H1 (cell line): Measurements from ENCODE around the gene AURKB. TPM values are rescaled to one million over a fixed set of nuclear protein-coding genes. Genes with fewer than 3 reads are reported as not detected.

Experiments
- BRCA1 ChIP-seq: IDR thresholded peaks from 2 replicates; pipeline ENCODE4 v1.6.1; 2012; ENCODE audit warnings: low read depth, low read length, improper control_type of control experiment
- CHD2 ChIP-seq: IDR thresholded peaks from 2 replicates; pipeline ENCODE4 v1.6.1; 2012; ENCODE audit warnings: low read length, improper control_type of control experiment
- HDAC2 ChIP-seq, 2 experiments: fragments of 300-600 bp in 1 of 2; sonication (generic) in 1 of 2; IDR thresholded peaks; 2 replicates each; pipeline ENCODE4 v1.6.1; 2011 to 2012; ENCODE audit warnings: low read depth in 2 of 2, low read length in 2 of 2, mild to moderate bottlenecking in 2 of 2, moderate library complexity in 2 of 2, borderline replicate concordance in 1 of 2, inconsistent platforms in 1 of 2
- RAD21 ChIP-seq, 2 experiments: IDR thresholded peaks in 1 of 2; conservative IDR thresholded peaks in 1 of 2; 2 replicates each; pipeline ENCODE4 v1.6.1; 2011; ENCODE audit warnings: low read depth in 2 of 2, low read length in 2 of 2, improper control_type of control experiment in 1 of 2, inconsistent platforms in 1 of 2, mild to moderate bottlenecking in 1 of 2, moderate library complexity in 1 of 2
- RFX5 ChIP-seq: IDR thresholded peaks from 2 replicates; pipeline ENCODE4 v1.6.1; 2011; ENCODE audit warnings: low read depth, low read length, improper control_type of control experiment, borderline replicate concordance
- SIN3A ChIP-seq, 2 experiments: IDR thresholded peaks in 1 of 2; conservative IDR thresholded peaks in 1 of 2; 2 replicates each; pipeline ENCODE4 v1.6.1; 2011 to 2012; ENCODE audit warnings: low read length in 2 of 2, improper control_type of control experiment in 1 of 2, low read depth in 1 of 2, mild to moderate bottlenecking in 1 of 2
- SIX5 ChIP-seq: IDR thresholded peaks from 2 replicates; pipeline ENCODE4 v1.6.1; 2011; ENCODE audit warnings: mild to moderate bottlenecking, low read depth, low read length
- SP1 ChIP-seq: IDR thresholded peaks from 2 replicates; pipeline ENCODE4 v1.6.1; 2011; ENCODE audit warnings: low read depth, low read length
- USF2 ChIP-seq: IDR thresholded peaks from 2 replicates; pipeline ENCODE4 v1.6.1; 2011; ENCODE audit warnings: low read length, improper control_type of control experiment
- polyA plus RNA-seq, 7 experiments: library from polyadenylated mRNA; depleted of rRNA in 3 of 7; stranded (reverse) in 5 of 7; unstranded in 2 of 7; fragments of >200 nt in 5 of 7; fragments of 200-250 nt in 2 of 7; gene quantifications; 1 replicate in 5 of 7; 2 replicates in 1 of 7; 4 replicates in 1 of 7; pipeline versions ENCODE4 v1.2.1 to v1.2.3, GENCODE V29; 2011 to 2013; ENCODE audit warnings: missing spikeins in 2 of 7, mixed read lengths in 2 of 7
- total RNA-seq: library from RNA; stranded (reverse); fragmentation: NEBNext Ultra II Directional; extraction: Animal tissue kit (Norgen Biotek cat#: 25700); gene quantifications from 2 replicates; pipeline ENCODE4 v1.2.1, GENCODE V29; 2021
- TF ChIP-seq, protein P1 (sequence below): fragments of 300-600 bp; sonication (generic); IDR thresholded peaks from 2 replicates; pipeline ENCODE4 v1.7.1; 2012; ENCODE audit warnings: low read length, moderate library complexity, mild to moderate bottlenecking, inconsistent platforms; ENCODE audit not compliant: insufficient replicate concordance

Gene AURKB
- total and polyA plus RNA-seq, 2 of the 8 experiments (the other 6 are each of a cell fraction or from before 2014, with no cell fraction given), result 102 to 160 TPM

GRCh38 chr17:8173871-8174322 is 36.5 kb downstream of the AURKB start (continued):
- TF ChIP-seq, protein P1, sequence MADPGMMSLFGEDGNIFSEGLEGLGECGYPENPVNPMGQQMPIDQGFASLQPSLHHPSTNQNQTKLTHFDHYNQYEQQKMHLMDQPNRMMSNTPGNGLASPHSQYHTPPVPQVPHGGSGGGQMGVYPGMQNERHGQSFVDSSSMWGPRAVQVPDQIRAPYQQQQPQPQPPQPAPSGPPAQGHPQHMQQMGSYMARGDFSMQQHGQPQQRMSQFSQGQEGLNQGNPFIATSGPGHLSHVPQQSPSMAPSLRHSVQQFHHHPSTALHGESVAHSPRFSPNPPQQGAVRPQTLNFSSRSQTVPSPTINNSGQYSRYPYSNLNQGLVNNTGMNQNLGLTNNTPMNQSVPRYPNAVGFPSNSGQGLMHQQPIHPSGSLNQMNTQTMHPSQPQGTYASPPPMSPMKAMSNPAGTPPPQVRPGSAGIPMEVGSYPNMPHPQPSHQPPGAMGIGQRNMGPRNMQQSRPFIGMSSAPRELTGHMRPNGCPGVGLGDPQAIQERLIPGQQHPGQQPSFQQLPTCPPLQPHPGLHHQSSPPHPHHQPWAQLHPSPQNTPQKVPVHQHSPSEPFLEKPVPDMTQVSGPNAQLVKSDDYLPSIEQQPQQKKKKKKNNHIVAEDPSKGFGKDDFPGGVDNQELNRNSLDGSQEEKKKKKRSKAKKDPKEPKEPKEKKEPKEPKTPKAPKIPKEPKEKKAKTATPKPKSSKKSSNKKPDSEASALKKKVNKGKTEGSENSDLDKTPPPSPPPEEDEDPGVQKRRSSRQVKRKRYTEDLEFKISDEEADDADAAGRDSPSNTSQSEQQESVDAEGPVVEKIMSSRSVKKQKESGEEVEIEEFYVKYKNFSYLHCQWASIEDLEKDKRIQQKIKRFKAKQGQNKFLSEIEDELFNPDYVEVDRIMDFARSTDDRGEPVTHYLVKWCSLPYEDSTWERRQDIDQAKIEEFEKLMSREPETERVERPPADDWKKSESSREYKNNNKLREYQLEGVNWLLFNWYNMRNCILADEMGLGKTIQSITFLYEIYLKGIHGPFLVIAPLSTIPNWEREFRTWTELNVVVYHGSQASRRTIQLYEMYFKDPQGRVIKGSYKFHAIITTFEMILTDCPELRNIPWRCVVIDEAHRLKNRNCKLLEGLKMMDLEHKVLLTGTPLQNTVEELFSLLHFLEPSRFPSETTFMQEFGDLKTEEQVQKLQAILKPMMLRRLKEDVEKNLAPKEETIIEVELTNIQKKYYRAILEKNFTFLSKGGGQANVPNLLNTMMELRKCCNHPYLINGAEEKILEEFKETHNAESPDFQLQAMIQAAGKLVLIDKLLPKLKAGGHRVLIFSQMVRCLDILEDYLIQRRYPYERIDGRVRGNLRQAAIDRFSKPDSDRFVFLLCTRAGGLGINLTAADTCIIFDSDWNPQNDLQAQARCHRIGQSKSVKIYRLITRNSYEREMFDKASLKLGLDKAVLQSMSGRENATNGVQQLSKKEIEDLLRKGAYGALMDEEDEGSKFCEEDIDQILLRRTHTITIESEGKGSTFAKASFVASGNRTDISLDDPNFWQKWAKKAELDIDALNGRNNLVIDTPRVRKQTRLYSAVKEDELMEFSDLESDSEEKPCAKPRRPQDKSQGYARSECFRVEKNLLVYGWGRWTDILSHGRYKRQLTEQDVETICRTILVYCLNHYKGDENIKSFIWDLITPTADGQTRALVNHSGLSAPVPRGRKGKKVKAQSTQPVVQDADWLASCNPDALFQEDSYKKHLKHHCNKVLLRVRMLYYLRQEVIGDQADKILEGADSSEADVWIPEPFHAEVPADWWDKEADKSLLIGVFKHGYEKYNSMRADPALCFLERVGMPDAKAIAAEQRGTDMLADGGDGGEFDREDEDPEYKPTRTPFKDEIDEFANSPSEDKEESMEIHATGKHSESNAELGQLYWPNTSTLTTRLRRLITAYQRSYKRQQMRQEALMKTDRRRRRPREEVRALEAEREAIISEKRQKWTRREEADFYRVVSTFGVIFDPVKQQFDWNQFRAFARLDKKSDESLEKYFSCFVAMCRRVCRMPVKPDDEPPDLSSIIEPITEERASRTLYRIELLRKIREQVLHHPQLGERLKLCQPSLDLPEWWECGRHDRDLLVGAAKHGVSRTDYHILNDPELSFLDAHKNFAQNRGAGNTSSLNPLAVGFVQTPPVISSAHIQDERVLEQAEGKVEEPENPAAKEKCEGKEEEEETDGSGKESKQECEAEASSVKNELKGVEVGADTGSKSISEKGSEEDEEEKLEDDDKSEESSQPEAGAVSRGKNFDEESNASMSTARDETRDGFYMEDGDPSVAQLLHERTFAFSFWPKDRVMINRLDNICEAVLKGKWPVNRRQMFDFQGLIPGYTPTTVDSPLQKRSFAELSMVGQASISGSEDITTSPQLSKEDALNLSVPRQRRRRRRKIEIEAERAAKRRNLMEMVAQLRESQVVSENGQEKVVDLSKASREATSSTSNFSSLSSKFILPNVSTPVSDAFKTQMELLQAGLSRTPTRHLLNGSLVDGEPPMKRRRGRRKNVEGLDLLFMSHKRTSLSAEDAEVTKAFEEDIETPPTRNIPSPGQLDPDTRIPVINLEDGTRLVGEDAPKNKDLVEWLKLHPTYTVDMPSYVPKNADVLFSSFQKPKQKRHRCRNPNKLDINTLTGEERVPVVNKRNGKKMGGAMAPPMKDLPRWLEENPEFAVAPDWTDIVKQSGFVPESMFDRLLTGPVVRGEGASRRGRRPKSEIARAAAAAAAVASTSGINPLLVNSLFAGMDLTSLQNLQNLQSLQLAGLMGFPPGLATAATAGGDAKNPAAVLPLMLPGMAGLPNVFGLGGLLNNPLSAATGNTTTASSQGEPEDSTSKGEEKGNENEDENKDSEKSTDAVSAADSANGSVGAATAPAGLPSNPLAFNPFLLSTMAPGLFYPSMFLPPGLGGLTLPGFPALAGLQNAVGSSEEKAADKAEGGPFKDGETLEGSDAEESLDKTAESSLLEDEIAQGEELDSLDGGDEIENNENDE, result peak; percentile 100
- TF ChIP-seq USF2, result no peak
- no peak for TF ChIP-seq RAD21 (IDR thresholded peaks at IDR 0.05 in 1 of 2, conservative IDR thresholded peaks at IDR 0.05 in 1 of 2; ENCODE audit: low read depth in 2 of 2, low read length in 2 of 2)
- TF ChIP-seq HDAC2 (IDR thresholded peaks at IDR 0.05; ENCODE audit: borderline replicate concordance in 1 of 2, low read depth in 2 of 2, low read length in 2 of 2), result no peak
- no peak for TF ChIP-seq BRCA1
- no peak for TF ChIP-seq SP1
- TF ChIP-seq SIN3A (conservative IDR thresholded peaks at IDR 0.05 in 1 of 2, IDR thresholded peaks at IDR 0.05 in 1 of 2; ENCODE audit: low read depth in 1 of 2, low read length in 2 of 2), result peak in 1 of 2 experiments; percentile 50; a peak in 1 of 4 replicates
- TF ChIP-seq RFX5, result no peak
- no peak for TF ChIP-seq CHD2
- TF ChIP-seq SIX5, result no peak
